ENCODE results near the gene TTLL11. TPM values are rescaled to one million over a fixed set of nuclear protein-coding genes. Genes with fewer than 3 reads are reported as not detected.

TTLL11 gene
- total and polyA plus RNA-seq, 2 experiments from 2014 or later = 0.57 to 1.4 TPM

GRCh38 chr9:122080986-122081385 is 12.1 kb downstream of the TTLL11 start:
- TF ChIP-seq NANOG (IDR thresholded peaks at IDR 0.05; ENCODE audit: borderline replicate concordance) = no peak
- TF ChIP-seq POLR2AphosphoS5 (IDR thresholded peaks at IDR 0.05; ENCODE audit: low read depth) = no peak
- TF ChIP-seq EZH2 (IDR thresholded peaks at IDR 0.05; ENCODE audit: low read depth, unreplicated experiment) = no peak
- TF ChIP-seq EZH2phosphoT487 (IDR thresholded peaks at IDR 0.05; ENCODE audit: unreplicated experiment) = no peak
- no peak for TF ChIP-seq ZNF114 (CRISPR knock-in tag; IDR thresholded peaks at IDR 0.05)
- TF ChIP-seq CREB1 (CRISPR knock-in tag; IDR thresholded peaks at IDR 0.05; ENCODE audit: low read depth) = no peak
- TF ChIP-seq ZNF331 (CRISPR knock-in tag; IDR thresholded peaks at IDR 0.05; ENCODE audit: low read depth) = no peak
- no peak for TF ChIP-seq CTCF (conservative IDR thresholded peaks at IDR 0.05; ENCODE audit: low read depth in 2 of 2)
- no peak for TF ChIP-seq ZNF462 (CRISPR knock-in tag; IDR thresholded peaks at IDR 0.05)
- TF ChIP-seq JUNB (IDR thresholded peaks at IDR 0.05; ENCODE audit: unreplicated experiment) = no peak
- no peak for TF ChIP-seq STAT1 (IDR thresholded peaks at IDR 0.05; ENCODE audit: unreplicated experiment)
- no peak for TF ChIP-seq REST (IDR thresholded peaks at IDR 0.05; ENCODE audit: unreplicated experiment)
- no peak for TF ChIP-seq ETS1 (IDR thresholded peaks at IDR 0.05)
- H3K27ac ChIP-seq (ENCODE audit: low read depth) = no peak overlapping the region
- no peak overlapping the region for H3K4me3 Mint-ChIP-seq
- H4K20me1 ChIP-seq (replicated peaks; ENCODE audit: insufficient read depth) = no peaks in the 10 kb centered on the region; the same call in 1 of the 2 replicates
- H3K4me1 ChIP-seq (ENCODE audit: insufficient read depth) = no peaks in the 10 kb centered on the region; the same call in 1 of the 2 replicates
- H3K9me3 Mint-ChIP-seq = peaks cover 5% of the 10 kb centered on the region; the same call in 1 of the 3 replicates
- no peaks in the 10 kb centered on the region for H3K27me3 ChIP-seq (ENCODE audit: insufficient read depth)
- H3K4me1 Mint-ChIP-seq = no peaks in the 10 kb centered on the region; the same call in 2 of the 3 replicates
- DNase-seq (ENCODE audit: low spot score) (no peak), ATAC-seq (no peak)
- no peak overlapping the region for H2AFZ ChIP-seq
- H3F3A ChIP-seq (replicated peaks; ENCODE audit: low read depth) = no peaks in the 10 kb centered on the region
- peaks cover 7% of the 10 kb centered on the region for H3K27me3 Mint-ChIP-seq (ENCODE audit: insufficient read depth, low read depth, poor library complexity)
- H3K27ac Mint-ChIP-seq = no peak overlapping the region
- no peaks in the 10 kb centered on the region for H3K9me2 ChIP-seq (ENCODE audit: insufficient read depth)
- H3K79me2 ChIP-seq (replicated peaks; ENCODE audit: insufficient read depth) = no peaks in the 10 kb centered on the region
- H3K4me3 ChIP-seq = no peak overlapping the region
- H3K36me3 Mint-ChIP-seq (ENCODE audit: low read depth) = no peaks in the 10 kb centered on the region
- H3K4me2 ChIP-seq = no peak overlapping the region
- H3K36me3 ChIP-seq (ENCODE audit: insufficient read depth) = no peaks in the 10 kb centered on the region
